Activated CD4-positive, alpha-beta T cell treated with anti-CD3 and anti-CD28 coated beads for 24 hours (primary cell): ENCODE measurements around the gene TM4SF4.

Source experiments
- DNase-seq, 2 donors: peaks; one replicate each; pipeline ENCODE4 v3.0.0-alpha.2; 2020; ENCODE audit warnings: low read depth in 2 of 2

TM4SF4 gene

DNA sequence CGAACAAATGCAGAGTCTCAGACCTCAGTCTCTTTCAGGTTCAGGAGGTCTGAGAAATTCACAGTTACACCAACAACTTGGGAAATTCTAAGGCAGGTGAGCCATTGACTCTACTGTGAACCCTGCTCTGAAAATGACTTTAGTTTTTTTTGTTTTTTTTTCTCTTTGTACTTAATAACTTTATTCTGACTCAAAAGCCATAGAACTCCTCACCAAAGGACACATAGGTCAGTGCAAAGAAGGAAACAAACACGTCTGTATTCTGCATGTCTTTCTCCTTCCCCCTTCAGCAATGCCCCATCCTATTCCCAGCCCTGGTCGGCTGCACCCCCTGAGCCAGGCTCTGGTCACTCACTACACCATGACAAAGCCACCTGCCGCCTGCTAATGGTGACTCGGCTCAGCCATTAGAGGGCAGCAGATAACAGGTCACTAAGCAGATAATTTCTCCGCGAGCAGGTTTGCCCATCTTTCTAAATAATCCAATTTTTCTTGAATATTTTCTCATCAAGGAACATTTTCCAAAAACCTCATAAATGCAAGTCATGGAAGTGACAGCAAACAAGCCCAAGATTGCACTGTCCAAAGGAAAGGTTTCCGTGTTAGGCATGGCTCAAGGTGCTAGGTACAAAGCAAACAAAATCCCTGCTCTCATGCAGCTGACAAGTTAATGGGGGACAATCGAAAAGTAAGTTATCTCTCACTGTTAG, 37.7 kb downstream of the TM4SF4 start:
- DNase-seq: peak in 1 of 2 donors; percentile 2

GRCh38 chr3:149514471-149514870, 40.0 kb downstream of the TM4SF4 start:
- no peak for DNase-seq

DNA sequence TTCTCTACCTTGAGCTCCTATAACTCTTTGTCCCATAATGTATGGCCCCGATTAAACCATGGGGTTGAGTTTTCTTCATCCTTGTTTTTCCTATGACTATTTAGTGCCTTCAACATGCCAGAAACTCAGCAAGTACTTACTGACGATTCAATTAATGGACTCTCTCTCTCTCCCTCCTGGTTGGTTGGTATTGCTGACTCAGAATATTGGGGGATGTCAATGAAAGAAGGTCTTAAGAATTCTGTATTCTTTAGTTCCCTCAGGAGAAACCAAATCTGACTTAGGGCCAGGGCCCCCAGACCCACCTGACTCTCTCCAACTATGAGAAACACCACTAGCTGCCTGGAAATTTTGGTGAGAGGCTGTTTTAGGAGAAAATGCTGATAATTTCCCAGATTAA, 40.8 kb downstream of the TM4SF4 start:
- DNase-seq: no peak

GRCh38 chr3:149516920-149517319, 42.4 kb downstream of the TM4SF4 start:
- no peak for DNase-seq

GRCh38 chr3:149519912-149520311, 45.4 kb downstream of the TM4SF4 start:
- no peak for DNase-seq

- no peak for DNase-seq
Measured at GRCh38 chr3:149523512-149524299, 49.2 kb downstream of the TM4SF4 start.

DNA sequence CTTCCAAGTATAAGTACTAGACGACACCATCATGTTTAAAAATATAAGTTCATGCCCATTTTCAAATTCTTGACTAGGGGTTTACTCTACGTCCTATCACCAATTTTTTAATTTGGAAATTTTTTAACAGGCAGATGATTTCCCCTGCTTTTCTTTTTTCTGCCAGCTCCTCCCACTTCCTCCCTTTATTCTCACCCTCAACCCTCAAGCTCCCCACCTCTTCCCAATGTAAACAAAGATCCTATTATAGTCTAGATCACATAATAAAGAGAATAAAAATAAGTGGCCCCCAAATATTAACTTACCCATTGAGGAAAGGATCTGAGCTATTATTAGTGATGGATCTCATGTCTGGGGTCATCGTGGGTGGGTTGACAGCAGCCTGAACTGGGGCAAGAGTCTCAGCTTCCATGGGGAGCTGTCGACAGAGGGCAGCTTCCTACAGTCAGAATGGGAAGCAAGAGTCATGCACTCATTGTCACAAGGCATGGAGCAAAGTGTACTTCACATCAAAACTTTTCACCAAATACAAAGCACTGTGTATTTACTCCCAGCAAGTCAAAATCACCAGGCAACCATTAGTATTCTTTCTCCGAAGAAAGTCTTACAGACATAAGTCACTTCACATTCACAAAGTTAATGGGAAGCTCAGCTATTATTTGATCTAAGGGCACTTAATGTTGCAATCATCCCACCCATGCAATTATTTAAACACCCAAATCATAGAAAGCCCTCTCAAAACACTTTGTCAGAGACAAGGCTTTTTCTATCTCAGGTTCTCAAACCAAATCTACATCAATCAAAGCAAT, 53.2 kb downstream of the TM4SF4 start:
- DNase-seq: no peak

GRCh38 chr3:149528340-149528650, 53.8 kb downstream of the TM4SF4 start:
- no peak for DNase-seq

- no peak for DNase-seq
Measured at GRCh38 chr3:149529099-149529498, 54.6 kb downstream of the TM4SF4 start.

GRCh38 chr3:149532489-149533180, 58.1 kb downstream of the TM4SF4 start:
- no peak for DNase-seq

DNA sequence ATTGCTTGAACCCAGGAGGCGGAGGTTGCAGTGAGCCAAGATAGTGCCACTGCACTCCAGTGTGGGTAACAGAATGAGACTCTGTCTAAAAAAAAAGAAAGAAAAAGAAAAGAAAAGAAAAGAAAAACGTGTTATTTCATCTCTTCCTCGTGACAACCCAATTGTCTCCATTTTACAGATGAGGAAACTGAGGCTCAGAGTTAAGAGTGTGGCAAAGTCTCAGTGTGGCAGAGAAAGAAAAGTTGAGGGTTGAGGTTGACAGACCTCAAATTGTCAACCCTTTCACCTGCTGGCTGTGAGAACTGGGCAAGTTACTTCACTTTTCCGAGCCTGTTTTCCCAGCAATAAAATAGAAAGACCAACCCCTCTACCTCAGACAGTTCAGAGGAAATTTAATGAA, 59.6 kb downstream of the TM4SF4 start:
- no peak for DNase-seq

- no peak for DNase-seq
Measured at GRCh38 chr3:149534671-149535332, 60.3 kb downstream of the TM4SF4 start.

DNA sequence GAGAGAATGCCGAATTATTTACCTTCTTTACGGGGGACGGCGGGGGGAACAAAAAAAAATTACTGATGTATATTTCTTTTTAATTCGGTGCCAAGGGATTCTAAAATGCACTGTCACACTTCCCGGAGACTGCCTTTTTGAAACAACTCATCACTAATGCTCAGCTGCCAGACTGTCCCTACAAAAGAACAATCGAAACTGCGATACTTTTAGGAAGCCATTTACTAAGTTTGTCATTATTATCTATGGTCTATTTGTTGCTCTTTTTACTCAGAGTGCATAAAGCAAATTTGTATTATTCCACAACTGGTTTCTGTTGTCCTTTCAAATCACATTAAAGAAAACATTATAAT, 60.8 kb downstream of the TM4SF4 start:
- DNase-seq: no peak

DNA sequence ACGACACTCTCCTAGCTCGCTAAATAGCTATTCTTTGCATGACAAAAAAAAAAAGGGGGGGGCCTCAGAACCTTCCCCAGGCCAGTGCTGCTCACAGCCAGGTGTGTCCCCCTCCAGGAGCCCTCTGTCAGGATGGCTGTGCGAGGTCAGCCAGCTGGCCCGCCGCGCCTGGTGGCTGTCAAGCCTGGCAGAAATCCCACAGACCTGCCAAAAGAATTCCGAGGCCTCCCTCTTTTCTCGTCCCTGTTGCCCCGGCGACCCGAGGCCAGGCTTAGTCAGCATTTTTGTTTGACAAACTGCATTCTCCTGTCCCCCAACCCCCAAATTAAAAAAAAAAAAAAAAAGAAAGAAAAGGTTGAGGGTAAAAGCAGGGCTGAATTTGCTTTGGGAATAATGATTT, 61.9 kb downstream of the TM4SF4 start:
- no peak for DNase-seq

GRCh38 chr3:149538371-149538770, 63.9 kb downstream of the TM4SF4 start:
- DNase-seq: no peak

GRCh38 chr3:149541091-149541491, 66.6 kb downstream of the TM4SF4 start:
- DNase-seq: no peak

DNA sequence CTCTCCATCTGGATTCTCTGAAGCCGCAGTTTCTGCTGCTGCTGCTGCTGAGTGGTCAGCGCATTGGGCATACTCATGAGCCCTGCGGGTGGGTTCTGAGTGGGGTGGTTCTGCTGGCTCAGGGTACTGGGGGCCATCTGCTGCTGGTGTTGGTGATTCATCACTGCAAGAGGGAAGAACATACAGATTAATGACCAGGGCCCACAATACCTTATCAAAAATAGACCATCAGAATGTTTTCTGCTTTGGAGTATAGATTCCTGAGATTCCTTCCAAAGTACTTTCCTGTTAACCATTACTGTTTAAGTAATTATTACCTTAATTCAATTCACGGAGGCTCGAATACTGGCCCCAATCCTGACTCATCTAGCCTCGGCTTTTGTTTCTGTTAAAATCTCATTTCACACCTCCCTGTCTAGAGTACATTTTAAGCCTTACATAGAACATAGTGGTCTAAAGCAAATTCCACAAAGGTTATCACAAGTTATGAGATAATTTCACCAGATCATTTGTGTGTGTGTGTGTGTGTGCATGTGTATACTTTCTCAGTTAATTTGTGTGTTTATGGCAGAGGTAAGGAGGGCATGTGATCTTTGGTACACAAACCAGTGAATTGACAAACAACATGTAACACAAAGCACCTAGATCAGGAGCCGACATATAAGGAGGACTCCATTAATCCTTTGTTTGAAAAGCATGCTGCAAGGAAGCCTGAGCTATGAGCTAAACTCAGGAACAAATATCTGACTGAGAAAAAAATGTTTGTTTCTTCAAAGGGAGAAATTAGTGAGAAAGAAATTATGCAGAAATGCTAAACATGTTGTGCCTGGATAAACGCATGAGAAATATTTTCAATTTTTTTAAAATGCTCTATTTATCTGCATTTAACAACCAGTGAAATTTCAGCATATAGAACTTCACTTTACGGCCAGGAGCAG, 68.1 kb downstream of the TM4SF4 start:
- no peak for DNase-seq

- no peak for DNase-seq
Measured at GRCh38 chr3:149545049-149545448, 70.6 kb downstream of the TM4SF4 start.

DNA sequence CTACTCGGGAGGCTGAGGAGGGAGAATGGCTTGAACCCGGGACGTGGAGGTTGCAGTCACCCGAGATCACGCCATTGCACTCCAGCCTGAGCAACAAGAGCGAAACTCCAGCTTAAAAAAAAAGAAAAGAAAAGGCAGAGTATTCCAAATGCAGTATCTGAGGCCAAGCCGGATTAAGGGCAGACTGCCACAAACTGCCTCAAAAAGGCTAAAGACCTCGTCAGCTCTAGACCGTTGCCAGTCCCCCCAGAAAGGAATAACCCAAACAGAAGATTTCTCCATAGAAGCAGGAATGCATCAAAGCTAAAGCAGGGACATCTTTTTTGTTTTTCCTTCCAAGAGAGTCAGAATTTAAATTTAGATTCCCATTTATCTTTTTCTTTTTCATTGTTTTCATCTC, 72.9 kb downstream of the TM4SF4 start:
- DNase-seq: no peak

DNA sequence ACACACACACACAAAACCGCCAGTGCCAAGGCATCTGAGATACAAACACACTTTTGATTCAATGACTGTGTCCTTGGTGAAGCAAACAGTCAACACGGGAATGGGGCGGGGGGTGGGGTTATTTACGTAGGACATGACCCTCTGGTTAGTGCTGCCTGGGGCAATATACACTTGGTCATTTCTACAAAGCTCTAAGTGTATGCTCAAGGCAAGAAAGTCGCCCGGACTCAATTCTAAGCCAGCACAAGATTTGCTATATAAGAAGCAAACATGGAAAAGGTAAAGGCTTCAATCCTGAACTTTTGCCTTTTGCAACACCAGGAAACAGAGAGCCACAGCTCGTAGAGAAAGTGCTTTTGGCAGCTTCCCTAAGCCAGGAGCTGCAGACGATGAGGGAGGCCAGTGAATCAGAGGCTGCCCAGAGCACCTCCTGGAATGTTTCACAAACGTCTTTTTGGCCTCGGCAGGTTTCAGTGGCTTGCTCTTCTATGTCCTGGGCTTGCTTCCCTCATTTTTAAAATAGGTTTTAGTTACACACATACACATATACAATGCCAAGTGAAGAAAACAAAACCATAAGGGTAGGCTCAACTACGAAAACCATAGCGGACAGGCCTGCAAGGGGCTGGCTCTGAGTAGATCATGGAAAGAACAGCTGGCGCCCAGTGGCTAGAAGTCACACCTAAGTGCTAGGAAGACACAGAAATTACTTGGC, 73.6 kb downstream of the TM4SF4 start:
- no peak for DNase-seq
